Upper lobe of right lung (tissue), 1 donor: ENCODE data around the gene EAF2. TPM values are rescaled to one million over a fixed set of nuclear protein-coding genes. Genes with fewer than 3 reads are reported as not detected.

ENCODE experiments used
- ATAC-seq: fragments of 200-7000 bp; cut with Tn5 transposase; one replicate; pipeline ENCODE4 v1.9.1; 2020; ENCODE audit warnings: mild to moderate bottlenecking, moderate library complexity
- DNase-seq: peaks from one replicate; pipeline ENCODE4 v3.0.0-alpha.2; 2020
- H3K27ac ChIP-seq: fragments of 200-600 bp; one replicate; pipeline ENCODE4 v1.8.0; 2022
- H3K27me3 ChIP-seq: fragments of 200-600 bp; one replicate; pipeline ENCODE4 v1.8.0; 2022; ENCODE audit warnings: mild to moderate bottlenecking
- H3K36me3 ChIP-seq: fragments of 200-600 bp; one replicate; pipeline ENCODE4 v1.8.0; 2022
- H3K4me1 ChIP-seq: fragments of 200-600 bp; one replicate; pipeline ENCODE4 v1.8.0; 2022
- H3K4me3 ChIP-seq: fragments of 200-600 bp; one replicate; pipeline ENCODE4 v1.8.0; 2022; ENCODE audit warnings: mild to moderate bottlenecking
- H3K9me3 ChIP-seq: fragments of 200-600 bp; one replicate; pipeline ENCODE4 v1.8.0; 2022
- CTCF ChIP-seq: fragments of 200-600 bp; IDR thresholded peaks from one replicate; pipeline ENCODE4 v1.8.0; 2022; ENCODE audit warnings: antibody characterized with exemption
- intact Hi-C: fragments of 100-400 bp; cut with DNase I; formaldehyde crosslinking; loops from one replicate; pipeline ENCODE4 v1.11.0; 2022
- total RNA-seq: library from RNA; stranded (reverse); fragmentation: NEBNext Ultra II Directional; extraction: Animal tissue kit (Norgen Biotek cat#: 25700); gene quantifications from one replicate; pipeline ENCODE4 v1.2.1, GENCODE V29; 2021
- donor health status: DM: no; HTN: yes; CAD: no; lungs with severe emphysema.

The EAF2 gene
- total RNA-seq, 1 donor from 2014 or later = 4.8 TPM

GRCh38 chr3:121885386-121885785, 50.4 kb downstream of the EAF2 start:
- H3K4me1 ChIP-seq = no peaks in the 10 kb centered on the region
- H3K36me3 ChIP-seq = no peaks in the 10 kb centered on the region
- H3K9me3 ChIP-seq = no peaks in the 10 kb centered on the region
- intact Hi-C loops = no loop called here
- no peak overlapping the region for H3K4me3 ChIP-seq
- no peaks in the 10 kb centered on the region for H3K27me3 ChIP-seq
- TF ChIP-seq CTCF = no peak
- ATAC-seq (no peak), DNase-seq (no peak)
- H3K27ac ChIP-seq = no peak overlapping the region

- no peak for DNase-seq
- TF ChIP-seq CTCF = no peak
- peaks cover 3% of the 10 kb centered on the region for H3K4me1 ChIP-seq
- H3K27me3 ChIP-seq = no peaks in the 10 kb centered on the region
- intact Hi-C loops = no loop called here
- H3K4me3 ChIP-seq = peak within 1 kb of the TSS; percentile 43
- peak; percentile 87 for ATAC-seq
- H3K9me3 ChIP-seq = no peaks in the 10 kb centered on the region
- H3K27ac ChIP-seq = peak within 1 kb of the TSS; percentile 77
- peaks cover 8% of the 10 kb centered on the region for H3K36me3 ChIP-seq
These were observed 59.4 kb downstream of the EAF2 start, which contains the start of gene SLC15A2 for GRCh38 chr3:121894301-121894990. SLC15A2 (plus strand) TSS chr3:121894401; CDS start chr3:121894477, 76 bp downstream.

GRCh38 chr3:121895121-121895520, 60.1 kb downstream of the EAF2 start:
- H3K27ac ChIP-seq = peak overlapping the region; percentile 77
- peaks cover 8% of the 10 kb centered on the region for H3K36me3 ChIP-seq
- no peaks in the 10 kb centered on the region for H3K27me3 ChIP-seq
- intact Hi-C loops = no loop called here
- H3K4me3 ChIP-seq = peak overlapping the region; percentile 43
- peaks cover 3% of the 10 kb centered on the region for H3K4me1 ChIP-seq
- no peaks in the 10 kb centered on the region for H3K9me3 ChIP-seq
- peak; percentile 81 for ATAC-seq
- no peak for DNase-seq
- TF ChIP-seq CTCF = no peak

GRCh38 chr3:121895736-121896135, 60.7 kb downstream of the EAF2 start:
- H3K27me3 ChIP-seq = no peaks in the 10 kb centered on the region
- peak overlapping the region; percentile 43 for H3K4me3 ChIP-seq
- no peak for ATAC-seq
- no peak for TF ChIP-seq CTCF
- no peak for DNase-seq
- H3K36me3 ChIP-seq = peaks cover 8% of the 10 kb centered on the region
- H3K9me3 ChIP-seq = no peaks in the 10 kb centered on the region
- intact Hi-C loops = no loop called here
- H3K27ac ChIP-seq = peak overlapping the region; percentile 25
- H3K4me1 ChIP-seq = peaks cover 3% of the 10 kb centered on the region

GRCh38 chr3:121896823-121897222, 61.8 kb downstream of the EAF2 start:
- Histone ChIP-seq H3K27me3 (no peaks in the 10 kb centered on the region), H3K4me3 (no peak overlapping the region), H3K9me3 (no peaks in the 10 kb centered on the region), H3K27ac (no peak overlapping the region), H3K4me1 (peaks cover 3% of the 10 kb centered on the region), H3K36me3 (peaks cover 8% of the 10 kb centered on the region)
- DNase-seq (no peak), ATAC-seq (peak; percentile 85)
- no peak for TF ChIP-seq CTCF
- intact Hi-C loops = no loop called here
